Vagina (tissue), 2 donors: ENCODE measurements around the gene BEND7.
"Not testable (repeated sequence)": the region's sequence is repeated elsewhere in the genome, so short reads cannot be mapped to it uniquely, and the experiment has no call there.

ENCODE experiments used
- CTCF ChIP-seq, 3 experiments: fragments of 450-650 bp in 2 of 3; fragments of 200-600 bp in 1 of 3; sonication (generic) in 1 of 3; IDR thresholded peaks; one replicate each; pipeline ENCODE4 v1.5.1; 2017 to 2019; ENCODE audit warnings: antibody characterized with exemption in 3 of 3, mild to moderate bottlenecking in 2 of 3, moderate library complexity in 2 of 3
- POLR2A ChIP-seq, 2 donors: fragments of 450-650 bp; IDR thresholded peaks; one replicate each; pipeline ENCODE4 v1.6.1; 2017; ENCODE audit warnings: antibody characterized with exemption in 2 of 2, mild to moderate bottlenecking in 2 of 2, moderate library complexity in 2 of 2
- POLR2AphosphoS5 ChIP-seq, 2 donors: sonication (generic); formaldehyde crosslinking; IDR thresholded peaks; one replicate each; pipeline ENCODE4 v1.9.0; 2017; ENCODE audit warnings: antibody characterized with exemption in 2 of 2, mild to moderate bottlenecking in 2 of 2, low read depth in 1 of 2; ENCODE audit not compliant: insufficient read depth in 1 of 2

- TF ChIP-seq CTCF (IDR thresholded peaks at IDR 0.05); POLR2AphosphoS5 (IDR thresholded peaks at IDR 0.05; ENCODE audit: insufficient read depth in 1 of 2, low read depth in 1 of 2); POLR2A (IDR thresholded peaks at IDR 0.05): not testable (repeated sequence)
Measured at GRCh38 chr10:13537985-13538384, 9.2 kb upstream of the BEND7 start.
